PC-3 (cell line): ENCODE results near the gene PLK5. TPM values are rescaled to one million over a fixed set of nuclear protein-coding genes. Genes with fewer than 3 reads are reported as not detected.
"Not testable (repeated sequence)": the region's sequence is repeated elsewhere in the genome, so short reads cannot be mapped to it uniquely, and the experiment has no call there.

Source experiments
- ATAC-seq: fragments of 200-7000 bp; cut with Tn5 transposase; 2 replicates; pipeline ENCODE4 v1.9.1; 2020; ENCODE audit warnings: mild to moderate bottlenecking, moderate library complexity
- BruUV-seq: library from RNA; stranded (reverse); fragments of 400-500 nt; replicated peaks from 2 replicates; lab custom pipeline; 2021; lab: Mats Ljungman, UMichigan
- CTCF ChIA-PET: fragments of 300-600 bp; sonication (Branson Sonifier 250); formaldehyde crosslinking; loops from one replicate; lab custom pipeline; 2022; ENCODE audit warnings: antibody characterized with exemption; lab: Charles Lee
- POLR2A ChIA-PET: fragments of 300-600 bp; sonication (Branson Sonifier 250); formaldehyde crosslinking; loops from one replicate; lab custom pipeline; 2022; ENCODE audit warnings: antibody characterized with exemption; ENCODE audit not compliant: unreplicated experiment; lab: Charles Lee
- DNase-seq: peaks from one replicate; pipeline ENCODE4 v3.0.0-alpha.2; 2015
- H2AFZ ChIP-seq: fragments of 300-600 bp; sonication (generic); 2 replicates; pipeline ENCODE4 v1.6.0; 2016; ENCODE audit warnings: antibody characterized with exemption, low read length
- H3F3A ChIP-seq: fragments of 300-600 bp; sonication (generic); one replicate; pipeline ENCODE4 v1.6.0; 2017; ENCODE audit warnings: antibody characterized with exemption, low read length, control low read depth, mild to moderate bottlenecking; ENCODE audit not compliant: unreplicated experiment
- H3K27ac ChIP-seq: fragments of 300-600 bp; sonication (generic); 2 replicates; pipeline ENCODE4 v1.5.1; 2016; ENCODE audit warnings: mild to moderate bottlenecking, low read length
- H3K27me3 ChIP-seq: fragments of 300-600 bp; sonication (generic); 2 replicates; pipeline ENCODE4 v1.6.1; 2016; ENCODE audit warnings: low read length, mixed read lengths
- H3K36me3 ChIP-seq: fragments of 300-600 bp; sonication (generic); 2 replicates; pipeline ENCODE4 v1.6.1; 2016; ENCODE audit warnings: low read depth, mixed run types, low read length, mixed read lengths
- H3K4me1 ChIP-seq: fragments of 300-600 bp; sonication (generic); 2 replicates; pipeline ENCODE4 v1.5.1; 2016; ENCODE audit warnings: low read length; ENCODE audit not compliant: insufficient read depth
- H3K4me2 ChIP-seq: fragments of 300-600 bp; sonication (generic); 2 replicates; pipeline ENCODE4 v1.6.0; 2016; ENCODE audit warnings: low read length
- H3K4me3 ChIP-seq: fragments of 300-600 bp; sonication (generic); 2 replicates; pipeline ENCODE4 v1.5.1; 2016; ENCODE audit warnings: mild to moderate bottlenecking, low read length, mixed read lengths
- H3K79me2 ChIP-seq: fragments of 300-600 bp; sonication (generic); 2 replicates; pipeline ENCODE4 v1.6.1; 2017; ENCODE audit warnings: low read length, mixed read lengths
- H3K9ac ChIP-seq: fragments of 300-600 bp; sonication (generic); 2 replicates; pipeline ENCODE4 v1.6.0; 2016; ENCODE audit warnings: mild to moderate bottlenecking, low read length
- H3K9me2 ChIP-seq: fragments of 300-600 bp; sonication (generic); replicated peaks from 2 replicates; pipeline ENCODE4 v1.6.1; 2016; ENCODE audit warnings: mixed run types, low read length, mixed read lengths
- H3K9me3 ChIP-seq: fragments of 300-600 bp; sonication (generic); 2 replicates; pipeline ENCODE4 v1.6.1; 2016; ENCODE audit warnings: low read length, mixed read lengths
- H4K20me1 ChIP-seq: fragments of 300-600 bp; sonication (generic); 2 replicates; pipeline ENCODE4 v1.6.1; 2016; ENCODE audit warnings: low read length, mixed read lengths
- EZH2 ChIP-seq: fragments of 300-600 bp; sonication (generic); IDR thresholded peaks from one replicate; pipeline ENCODE4 v1.6.1; 2017; ENCODE audit warnings: antibody characterized with exemption, mild to moderate bottlenecking, low read length; ENCODE audit not compliant: unreplicated experiment
- EZH2phosphoT487 ChIP-seq: fragments of 300-600 bp; sonication (generic); IDR thresholded peaks from 2 replicates; pipeline ENCODE4 v1.6.1; 2018; ENCODE audit warnings: mild to moderate bottlenecking, antibody characterized with exemption, low read length, borderline replicate concordance
- intact Hi-C: fragments of 100-400 bp; cut with micrococcal nuclease; formaldehyde crosslinking; loops from 2 replicates; pipeline ENCODE4 v1.9.0; 2023
- total RNA-seq: library from RNA; depleted of rRNA; stranded (reverse); fragments of >200 nt; gene quantifications from 2 replicates; pipeline ENCODE4 v1.2.3, GENCODE V29; 2014
- TF ChIP-seq, protein P1 (sequence below): fragments of 300-600 bp; sonication (generic); conservative IDR thresholded peaks from 2 replicates; pipeline ENCODE4 v1.5.1; 2017; ENCODE audit warnings: antibody characterized with exemption, low read depth, mild to moderate bottlenecking, low read length

PLK5 gene
- total RNA-seq, 1 experiment from 2014 or later: not detected

DNA sequence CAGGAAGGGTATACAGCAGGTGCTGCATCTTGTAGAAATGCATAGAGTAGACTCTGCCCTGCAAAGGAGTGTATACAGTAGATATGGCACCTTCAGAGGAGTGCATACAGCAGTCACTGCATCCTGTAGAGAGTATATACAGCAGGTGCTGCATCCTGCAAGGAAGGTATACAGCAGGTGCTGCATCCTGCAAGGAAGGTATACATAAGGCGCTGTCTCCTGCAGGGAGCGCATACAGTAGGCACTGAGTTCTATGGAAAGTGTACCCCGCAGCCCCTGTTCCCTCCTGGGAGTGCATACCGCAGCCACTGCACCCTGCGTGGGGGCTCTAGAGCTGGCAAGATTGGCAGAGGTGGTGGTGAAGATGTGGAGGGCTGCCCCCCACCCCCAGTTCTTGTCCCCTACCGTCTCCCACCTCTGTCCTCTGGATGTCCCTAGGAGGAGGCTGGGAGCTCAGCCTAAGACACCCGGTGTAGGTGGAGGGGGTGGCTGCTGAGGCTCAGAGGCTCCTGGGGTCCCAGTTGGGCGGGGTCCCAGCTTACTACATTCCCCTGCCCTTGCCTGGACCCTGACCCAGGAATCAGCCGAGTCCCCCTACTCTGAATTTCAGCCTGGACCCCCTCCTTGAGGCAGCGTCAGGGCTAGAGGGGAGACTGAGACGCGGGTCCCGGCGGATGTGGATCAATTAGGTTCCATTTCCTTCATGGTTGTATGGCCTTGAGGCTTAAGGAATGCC is 8.7 kb upstream of the PLK5 start:
- Histone ChIP-seq H4K20me1 (no peaks in the 10 kb centered on the region), H3K36me3 (no peaks in the 10 kb centered on the region), H2AFZ (no peak overlapping the region), H3F3A (no peaks in the 10 kb centered on the region), H3K27ac (no peak overlapping the region), H3K4me2 (no peak overlapping the region), H3K4me1 (0 out of 2 replicates have a peak, but pooled peaks cover 3% of the 10 kb centered on the region), H3K9ac (no peak overlapping the region), H3K9me2 (no peaks in the 10 kb centered on the region), H3K9me3 (no peaks in the 10 kb centered on the region), H3K27me3 (no peaks in the 10 kb centered on the region), H3K79me2 (peaks cover 3% of the 10 kb centered on the region; the same call in 1 of the 2 replicates), H3K4me3 (no peak overlapping the region)
- no TSS peak for BruUV-seq
- intact Hi-C loops: no loop called here
- POLR2A ChIA-PET: no interaction called here
- no peak for DNase-seq
- CTCF ChIA-PET: no interaction called here
- TF ChIP-seq EZH2phosphoT487 (no peak), EZH2 (no peak)
- TF ChIP-seq, protein P1, sequence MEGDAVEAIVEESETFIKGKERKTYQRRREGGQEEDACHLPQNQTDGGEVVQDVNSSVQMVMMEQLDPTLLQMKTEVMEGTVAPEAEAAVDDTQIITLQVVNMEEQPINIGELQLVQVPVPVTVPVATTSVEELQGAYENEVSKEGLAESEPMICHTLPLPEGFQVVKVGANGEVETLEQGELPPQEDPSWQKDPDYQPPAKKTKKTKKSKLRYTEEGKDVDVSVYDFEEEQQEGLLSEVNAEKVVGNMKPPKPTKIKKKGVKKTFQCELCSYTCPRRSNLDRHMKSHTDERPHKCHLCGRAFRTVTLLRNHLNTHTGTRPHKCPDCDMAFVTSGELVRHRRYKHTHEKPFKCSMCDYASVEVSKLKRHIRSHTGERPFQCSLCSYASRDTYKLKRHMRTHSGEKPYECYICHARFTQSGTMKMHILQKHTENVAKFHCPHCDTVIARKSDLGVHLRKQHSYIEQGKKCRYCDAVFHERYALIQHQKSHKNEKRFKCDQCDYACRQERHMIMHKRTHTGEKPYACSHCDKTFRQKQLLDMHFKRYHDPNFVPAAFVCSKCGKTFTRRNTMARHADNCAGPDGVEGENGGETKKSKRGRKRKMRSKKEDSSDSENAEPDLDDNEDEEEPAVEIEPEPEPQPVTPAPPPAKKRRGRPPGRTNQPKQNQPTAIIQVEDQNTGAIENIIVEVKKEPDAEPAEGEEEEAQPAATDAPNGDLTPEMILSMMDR: no peak
- ATAC-seq: no peak

DNA sequence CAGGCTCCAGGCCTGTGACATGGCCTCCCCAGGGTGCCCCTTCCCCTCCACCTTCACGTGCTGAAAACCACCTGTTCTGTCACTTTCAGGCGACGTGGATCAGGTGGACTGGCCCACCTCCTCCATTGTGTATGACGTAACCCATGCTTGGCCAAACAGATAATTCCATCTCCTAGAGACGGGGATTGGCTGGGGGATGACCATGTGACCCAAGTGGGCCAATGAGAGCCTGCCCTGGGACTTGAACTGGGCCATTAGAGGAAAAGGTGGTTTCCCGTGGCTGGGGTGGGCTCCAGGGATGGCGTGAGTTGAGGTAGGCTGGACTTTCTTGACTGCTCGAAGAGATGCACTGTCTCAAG is 7.5 kb upstream of the PLK5 start:
- Histone ChIP-seq H3K9me3 (no peaks in the 10 kb centered on the region), H3K9ac (no peak overlapping the region), H3K27me3 (no peaks in the 10 kb centered on the region), H3K36me3 (no peaks in the 10 kb centered on the region), H3F3A (no peaks in the 10 kb centered on the region), H3K4me2 (no peak overlapping the region), H3K9me2 (no peaks in the 10 kb centered on the region), H3K79me2 (peaks cover 3% of the 10 kb centered on the region; the same call in 1 of the 2 replicates), H4K20me1 (no peaks in the 10 kb centered on the region), H3K27ac (no peak overlapping the region), H3K4me1 (0 out of 2 replicates have a peak, but pooled peaks cover 3% of the 10 kb centered on the region), H2AFZ (no peak overlapping the region), H3K4me3 (no peak overlapping the region)
- DNase-seq (no peak), ATAC-seq (no peak)
- intact Hi-C loops: no loop called here
- POLR2A ChIA-PET: no interaction called here
- CTCF ChIA-PET: interaction anchor here (0.6 kb wide), 1 partner anchor 58 kb away, joined by 3 read pairs; no protein-coding TSS in a partner anchor
- BruUV-seq: no TSS peak
- no peak for TF ChIP-seq EZH2
- no peak for TF ChIP-seq EZH2phosphoT487
- TF ChIP-seq, protein P1: no peak

DNA sequence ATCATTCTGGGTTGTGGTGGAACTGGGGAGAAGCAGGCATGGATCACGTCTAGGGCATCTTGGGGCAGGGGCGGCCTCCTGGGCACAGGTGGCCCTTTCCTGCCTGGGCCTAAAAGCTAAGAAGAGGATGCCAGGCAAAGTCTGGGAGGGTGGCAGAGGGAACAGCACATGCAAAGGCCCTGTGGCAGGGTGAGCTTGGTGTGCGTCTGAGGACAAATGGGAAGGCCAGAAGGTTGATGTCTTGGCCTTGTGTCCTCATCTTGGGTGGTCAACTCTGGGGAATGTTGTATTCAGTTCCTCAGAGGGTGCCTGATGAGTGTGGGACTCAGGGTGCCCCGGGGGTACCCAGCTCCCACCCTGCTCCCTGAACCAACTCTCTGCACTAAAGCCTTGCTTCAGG is 5.4 kb upstream of the PLK5 start:
- CTCF ChIA-PET: no interaction called here

DNA sequence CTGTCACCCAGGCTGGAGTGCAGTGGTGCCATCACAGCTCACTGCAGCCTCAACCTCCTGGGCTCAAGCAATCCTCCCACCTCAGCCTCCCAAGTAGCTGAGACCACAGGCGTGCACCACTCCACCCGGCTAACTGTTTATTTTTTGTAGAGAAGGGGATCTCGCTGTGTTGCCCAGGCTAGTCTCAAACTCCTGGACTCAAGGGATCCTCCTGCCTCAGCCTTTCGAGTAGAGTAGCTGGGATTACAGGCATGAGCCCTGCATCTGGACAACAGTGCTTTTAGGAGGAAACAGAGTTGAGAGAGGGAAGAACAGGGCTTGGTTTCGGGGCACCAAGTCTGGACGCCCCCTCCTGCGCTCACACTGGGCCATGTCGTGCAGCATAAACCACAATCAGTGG is 4.1 kb upstream of the PLK5 start:
- POLR2A ChIA-PET, H3K4me2 ChIP-seq, H3K27me3 ChIP-seq, H2AFZ ChIP-seq, intact Hi-C loops, H3F3A ChIP-seq, H3K9me3 ChIP-seq, CTCF ChIA-PET, H4K20me1 ChIP-seq, H3K9me2 ChIP-seq, ATAC-seq, DNase-seq, BruUV-seq, H3K79me2 ChIP-seq, H3K4me1 ChIP-seq, H3K36me3 ChIP-seq, H3K27ac ChIP-seq, H3K9ac ChIP-seq, H3K4me3 ChIP-seq: not testable (repeated sequence)

More for the DNA sequence above, 5.4 kb upstream of the PLK5 start:
- Histone ChIP-seq H3K27me3 (no peaks in the 10 kb centered on the region), H2AFZ (no peak overlapping the region), H3K36me3 (no peaks in the 10 kb centered on the region), H3K79me2 (no peaks in the 10 kb centered on the region), H3K9me2 (no peaks in the 10 kb centered on the region), H3K9me3 (no peaks in the 10 kb centered on the region), H3K4me1 (no peaks in the 10 kb centered on the region), H3K4me3 (no peak overlapping the region), H3K4me2 (no peak overlapping the region), H4K20me1 (no peaks in the 10 kb centered on the region), H3K9ac (no peak overlapping the region), H3F3A (no peaks in the 10 kb centered on the region), H3K27ac (no peak overlapping the region)
- TF ChIP-seq, protein P1: no peak
- no peak for TF ChIP-seq EZH2
- no peak for TF ChIP-seq EZH2phosphoT487
- intact Hi-C loops: no loop called here
- no peak for ATAC-seq
- POLR2A ChIA-PET: no interaction called here
- no TSS peak for BruUV-seq
- no peak for DNase-seq
